SK-N-SH treated with all-trans-retinoic acid at 6 μM for 48 hours (cell line): ENCODE measurements around the gene TNIK.

ENCODE experiments used
- ATAC-seq: fragments of 200-7000 bp; cut with Tn5 transposase; 3 replicates; pipeline ENCODE4 v1.9.1; 2020; ENCODE audit warnings: mild to moderate bottlenecking, moderate library complexity
- ARNTL ChIP-seq: fragments of 450-650 bp; formaldehyde crosslinking; IDR thresholded peaks from 2 replicates; pipeline ENCODE4 v1.5.0; 2020; ENCODE audit warnings: low read depth, mild to moderate bottlenecking, moderate library complexity, borderline replicate concordance
- BACH2 ChIP-seq: fragments of 250-450 bp; sonication (Bioruptor Pico); IDR thresholded peaks from 2 replicates; pipeline ENCODE4 v1.9.0; 2021; ENCODE audit warnings: mild to moderate bottlenecking, borderline replicate concordance
- CREB5 ChIP-seq: fragments of 250-450 bp; sonication (Bioruptor Pico); IDR thresholded peaks from 2 replicates; pipeline ENCODE4 v1.5.1; 2020; ENCODE audit warnings: low read depth, mild to moderate bottlenecking, moderate library complexity
- CSDC2 ChIP-seq: fragments of 250-450 bp; sonication (Bioruptor Pico); IDR thresholded peaks from 2 replicates; pipeline ENCODE4 v1.5.0; 2020; ENCODE audit warnings: mild to moderate bottlenecking, moderate library complexity
- ESRRG ChIP-seq: fragments of 250-450 bp; sonication (Bioruptor Pico); IDR thresholded peaks from 2 replicates; pipeline ENCODE4 v1.6.1; 2021; ENCODE audit warnings: mild to moderate bottlenecking
- GLIS3 ChIP-seq: fragments of 250-450 bp; sonication (Bioruptor Pico); IDR thresholded peaks from 2 replicates; pipeline ENCODE4 v1.5.0; 2020; ENCODE audit warnings: mild to moderate bottlenecking, moderate library complexity
- ISL1 ChIP-seq: fragments of 250-450 bp; sonication (Bioruptor Pico); IDR thresholded peaks from 2 replicates; pipeline ENCODE4 v2.1.2; 2022; ENCODE audit warnings: mild to moderate bottlenecking, moderate library complexity
- OSR1 ChIP-seq: fragments of 250-450 bp; sonication (Bioruptor Pico); IDR thresholded peaks from 2 replicates; pipeline ENCODE4 v1.8.0; 2022; ENCODE audit warnings: moderate library complexity, mild to moderate bottlenecking, inconsistent platforms
- PPARA ChIP-seq: fragments of 250-450 bp; sonication (Bioruptor Pico); IDR thresholded peaks from 2 replicates; pipeline ENCODE4 v1.5.0; 2020; ENCODE audit warnings: mild to moderate bottlenecking, borderline replicate concordance
- RARB ChIP-seq: fragments of 250-450 bp; sonication (Bioruptor Pico); IDR thresholded peaks from 2 replicates; pipeline ENCODE4 v1.8.0; 2021; ENCODE audit warnings: mild to moderate bottlenecking, moderate library complexity
- SNAI2 ChIP-seq: fragments of 250-450 bp; sonication (Bioruptor Pico); IDR thresholded peaks from 2 replicates; pipeline ENCODE4 v1.5.0; 2020; ENCODE audit warnings: mild to moderate bottlenecking, moderate library complexity
- TCF4 ChIP-seq: fragments of 250-450 bp; sonication (Bioruptor Pico); IDR thresholded peaks from 2 replicates; pipeline ENCODE4 v1.8.0; 2021; ENCODE audit warnings: mild to moderate bottlenecking, moderate library complexity, borderline replicate concordance
- TOX ChIP-seq: fragments of 250-450 bp; sonication (Bioruptor Pico); IDR thresholded peaks from 2 replicates; pipeline ENCODE4 v1.8.0; 2021; ENCODE audit warnings: mild to moderate bottlenecking, moderate library complexity, borderline replicate concordance
- TSHZ2 ChIP-seq: fragments of 250-450 bp; sonication (Bioruptor Pico); IDR thresholded peaks from 2 replicates; pipeline ENCODE4 v1.5.0; 2020; ENCODE audit warnings: mild to moderate bottlenecking, moderate library complexity
- ZC3H10 ChIP-seq: fragments of 250-450 bp; sonication (Bioruptor Pico); IDR thresholded peaks from 2 replicates; pipeline ENCODE4 v1.5.1; 2021; ENCODE audit warnings: mild to moderate bottlenecking, moderate library complexity
- ZFP3 ChIP-seq: fragments of 250-450 bp; sonication (Bioruptor Pico); IDR thresholded peaks from 2 replicates; pipeline ENCODE4 v1.5.0; 2020; ENCODE audit warnings: mild to moderate bottlenecking, moderate library complexity
- ZFP30 ChIP-seq: fragments of 450-650 bp; formaldehyde crosslinking; IDR thresholded peaks from 2 replicates; pipeline ENCODE4 v1.5.0; 2022; ENCODE audit warnings: mild to moderate bottlenecking, moderate library complexity
- ZNF565 ChIP-seq: fragments of 450-650 bp; formaldehyde crosslinking; conservative IDR thresholded peaks from 2 replicates; pipeline ENCODE4 v1.5.0; 2020; ENCODE audit warnings: low read depth, mild to moderate bottlenecking, moderate library complexity
- ZNF70 ChIP-seq: fragments of 450-650 bp; formaldehyde crosslinking; IDR thresholded peaks from 2 replicates; pipeline ENCODE4 v1.5.0; 2020; ENCODE audit warnings: mild to moderate bottlenecking, moderate library complexity
- ZNF8 ChIP-seq: fragments of 450-650 bp; formaldehyde crosslinking; IDR thresholded peaks from 2 replicates; pipeline ENCODE4 v1.5.0; 2020; ENCODE audit warnings: mild to moderate bottlenecking, moderate library complexity

The TNIK gene

GRCh38 chr3:171113716-171114115 is 346.5 kb downstream of the TNIK start:
- TF ChIP-seq ZNF565 (CRISPR knock-in tag) (no peak), ISL1 (CRISPR knock-in tag) (no peak), TOX (CRISPR knock-in tag) (no peak), CREB5 (CRISPR knock-in tag) (no peak), BACH2 (CRISPR knock-in tag) (no peak), ARNTL (no peak), ZFP3 (CRISPR knock-in tag) (no peak)
- ATAC-seq: peak; percentile 45; the same call in 1 of the 3 replicates

- ATAC-seq: peak; percentile 49
- TF ChIP-seq GLIS3 (CRISPR knock-in tag) (no peak), RARB (CRISPR knock-in tag) (no peak), ISL1 (CRISPR knock-in tag) (0 out of 2 replicates have a peak, but pooled peaks have one; percentile 5)
- TF ChIP-seq, all 23 proteins: peak for 1
These were observed 349.5 kb downstream of the TNIK start for GRCh38 chr3:171110715-171111114.

GRCh38 chr3:171108066-171108465 is 352.1 kb downstream of the TNIK start:
- ATAC-seq: no peak
- no peak for TF ChIP-seq ZFP30 (CRISPR knock-in tag)
- TF ChIP-seq BACH2 (CRISPR knock-in tag): no peak
- TF ChIP-seq ARNTL: no peak
- TF ChIP-seq CSDC2: no peak
- TF ChIP-seq OSR1 (CRISPR knock-in tag): no peak
- no peak for TF ChIP-seq ZNF70 (CRISPR knock-in tag)
- TF ChIP-seq GLIS3 (CRISPR knock-in tag): no peak
- no peak for TF ChIP-seq PPARA (CRISPR knock-in tag)
- no peak for TF ChIP-seq RARB (CRISPR knock-in tag)
- no peak for TF ChIP-seq TOX (CRISPR knock-in tag)
- no peak for TF ChIP-seq CREB5 (CRISPR knock-in tag)
- TF ChIP-seq TCF4: no peak
- no peak for TF ChIP-seq ZC3H10 (CRISPR knock-in tag)
- no peak for TF ChIP-seq ZNF565 (CRISPR knock-in tag)
- no peak for TF ChIP-seq SNAI2 (CRISPR knock-in tag)
- no peak for TF ChIP-seq ESRRG

GRCh38 chr3:171103185-171103584 is 357.0 kb downstream of the TNIK start:
- no peak for ATAC-seq
- no peak for TF ChIP-seq TSHZ2 (CRISPR knock-in tag)
- TF ChIP-seq CSDC2: no peak
- no peak for TF ChIP-seq ZFP30 (CRISPR knock-in tag)
- no peak for TF ChIP-seq SNAI2 (CRISPR knock-in tag)
- no peak for TF ChIP-seq ARNTL
- no peak for TF ChIP-seq ZNF565 (CRISPR knock-in tag)
- TF ChIP-seq ISL1 (CRISPR knock-in tag): no peak
- no peak for TF ChIP-seq BACH2 (CRISPR knock-in tag)
- no peak for TF ChIP-seq CREB5 (CRISPR knock-in tag)
- TF ChIP-seq ZNF8 (CRISPR knock-in tag): no peak
- TF ChIP-seq ESRRG: no peak
- TF ChIP-seq RARB (CRISPR knock-in tag): no peak
- no peak for TF ChIP-seq ZFP3 (CRISPR knock-in tag)
- no peak for TF ChIP-seq TCF4
- no peak for TF ChIP-seq ZC3H10 (CRISPR knock-in tag)
- no peak for TF ChIP-seq TOX (CRISPR knock-in tag)
